Measurements from ENCODE around the gene IRF9.

IRF9 gene

GRCh38 chr14:24160850-24161804, at the start of gene IRF9:
Gene IRF9 (plus strand): TSS chr14:24161265. CDS start chr14:24162145, 880 bp downstream.
- peak; percentile 69 for DNase-seq

DNA sequence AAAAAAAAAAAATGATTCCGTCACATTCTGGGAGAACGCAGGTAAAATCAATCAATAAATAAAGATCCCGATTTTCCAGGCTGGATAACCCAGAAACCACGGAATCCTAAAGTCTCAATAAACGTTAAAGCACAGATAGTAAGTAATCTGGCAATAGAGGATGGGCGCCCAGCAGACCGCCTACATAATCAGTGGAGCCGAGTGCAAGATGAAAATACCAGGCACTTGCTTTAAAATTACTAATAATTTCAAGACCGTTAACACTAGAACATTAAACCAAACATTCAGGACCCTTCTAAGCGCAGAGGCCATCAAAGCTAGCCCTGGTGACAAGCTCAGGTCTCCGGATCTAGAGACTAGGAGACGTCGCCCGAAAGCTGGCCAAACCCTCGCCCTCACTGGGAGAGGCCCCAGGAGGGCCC, 47.7 kb upstream of the IRF9 start:
- DNase-seq = no peak

GRCh38 chr14:24113801-24114531, 47.1 kb upstream of the IRF9 start:
- peak; percentile 65 for DNase-seq

DNA sequence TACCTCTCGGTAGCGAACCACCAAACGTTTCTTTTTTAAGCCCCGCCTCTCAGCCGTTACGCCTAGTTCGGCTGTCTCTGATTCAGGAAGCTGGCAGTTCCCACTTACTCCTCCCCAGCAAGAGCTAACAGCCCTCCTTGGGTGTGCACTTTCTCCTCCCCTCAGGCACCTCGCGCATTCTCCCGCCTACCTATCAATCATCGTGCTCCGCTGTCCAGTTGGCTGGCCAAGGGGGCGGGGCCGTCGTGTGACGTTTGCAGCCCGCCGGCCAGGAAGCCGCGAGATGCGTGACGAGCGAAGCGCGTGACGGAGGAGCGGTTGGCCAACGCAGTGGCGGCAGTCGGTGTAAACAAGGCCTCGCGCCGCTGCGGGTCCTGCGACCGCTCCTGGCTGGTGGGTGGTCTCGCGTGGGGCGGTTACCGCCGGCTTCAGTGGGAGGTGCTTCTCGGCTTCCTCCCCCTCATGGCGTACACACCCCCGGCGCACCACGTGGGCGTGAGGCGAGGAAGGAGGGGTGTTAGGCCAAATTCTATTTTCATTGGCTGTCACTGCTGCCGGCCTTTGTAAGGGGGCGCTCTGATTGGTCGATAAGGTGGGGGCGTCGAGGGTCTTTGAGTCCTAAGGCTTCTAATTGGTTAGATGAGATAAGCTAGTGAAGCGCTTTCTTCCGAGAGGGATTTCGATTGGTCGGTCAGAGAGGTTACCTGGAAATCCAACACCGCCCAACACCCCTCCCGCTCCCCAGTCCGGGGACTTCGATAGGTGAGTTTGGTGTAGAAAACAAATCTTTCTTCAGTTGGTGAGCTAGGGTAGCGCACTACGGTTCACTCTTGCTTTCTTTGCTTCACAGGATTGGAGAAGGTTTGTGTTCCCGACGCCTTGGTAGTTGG, 46.3 kb upstream of the IRF9 start, which contains the start of the genes DCAF11 and NRL:
DCAF11 (plus strand) TSS at position 246 of the 890 bp plus-strand sequence. CDS start 818 bp downstream, outside the sequence.
NRL (minus strand) TSS at position 418 of the 890 bp plus-strand sequence. CDS start 32,101 bp downstream, outside the sequence.
- peak; percentile 99 for DNase-seq

GRCh38 chr14:24115422-24116127, 45.5 kb upstream of the IRF9 start:
- DNase-seq = no peak

DNA sequence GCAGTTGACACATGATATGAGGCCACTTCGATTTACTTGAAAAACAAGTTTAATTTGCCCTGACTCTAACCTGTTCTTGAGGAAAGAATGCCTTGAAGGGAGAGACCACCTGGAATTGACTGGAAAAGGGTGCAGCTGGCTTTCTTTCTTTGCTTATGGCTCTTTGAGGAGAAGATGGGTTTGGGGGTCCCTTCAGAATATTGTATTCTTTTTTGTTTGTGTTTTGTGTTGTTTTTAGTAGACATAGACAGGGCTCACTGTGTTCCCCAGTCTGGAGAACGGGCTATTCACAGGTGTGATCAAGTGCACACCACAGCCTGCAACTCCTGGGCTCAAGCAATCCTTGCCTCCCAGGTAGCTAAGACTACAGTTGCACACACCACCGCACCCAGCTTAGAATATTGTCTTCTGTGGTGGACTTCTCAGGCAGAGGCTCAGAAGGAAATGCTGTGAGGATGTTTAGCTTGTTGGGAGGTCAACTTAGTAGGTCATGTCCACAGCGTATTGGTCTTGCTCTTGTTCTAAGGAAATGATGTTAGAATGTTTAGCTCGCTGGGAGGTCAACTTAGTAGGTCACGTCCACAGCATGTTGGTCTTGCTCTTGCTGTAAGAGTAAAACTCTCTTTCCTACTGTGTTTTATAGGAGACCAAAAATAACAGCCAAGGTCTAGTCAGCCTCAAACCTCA, 44.8 kb upstream of the IRF9 start:
- DNase-seq = no peak

DNA sequence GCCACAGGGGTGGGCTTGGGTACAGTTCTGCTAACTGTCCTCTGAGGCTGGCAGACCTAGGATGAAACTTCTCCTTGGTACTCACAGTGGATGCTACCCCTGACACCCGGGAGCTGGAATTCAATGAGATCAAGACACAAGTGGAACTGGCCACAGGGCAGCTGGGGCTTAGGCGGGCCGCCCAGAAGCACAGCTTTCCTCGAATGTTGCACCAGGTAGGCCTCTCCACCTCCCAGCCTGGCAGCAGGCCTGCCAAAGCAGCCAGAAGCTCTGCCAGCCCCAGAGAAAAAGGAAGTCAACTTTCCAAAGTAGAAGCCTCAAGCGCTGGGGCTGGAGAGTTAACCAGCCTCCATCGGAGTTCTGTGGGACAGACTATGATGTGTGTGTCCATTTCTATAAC, 43.9 kb upstream of the IRF9 start:
- no peak for DNase-seq

- DNase-seq = no peak
Observed at GRCh38 chr14:24119691-24120090, 41.4 kb upstream of the IRF9 start.

- no peak for DNase-seq
Observed at GRCh38 chr14:24121210-24121609, 39.9 kb upstream of the IRF9 start.

DNA sequence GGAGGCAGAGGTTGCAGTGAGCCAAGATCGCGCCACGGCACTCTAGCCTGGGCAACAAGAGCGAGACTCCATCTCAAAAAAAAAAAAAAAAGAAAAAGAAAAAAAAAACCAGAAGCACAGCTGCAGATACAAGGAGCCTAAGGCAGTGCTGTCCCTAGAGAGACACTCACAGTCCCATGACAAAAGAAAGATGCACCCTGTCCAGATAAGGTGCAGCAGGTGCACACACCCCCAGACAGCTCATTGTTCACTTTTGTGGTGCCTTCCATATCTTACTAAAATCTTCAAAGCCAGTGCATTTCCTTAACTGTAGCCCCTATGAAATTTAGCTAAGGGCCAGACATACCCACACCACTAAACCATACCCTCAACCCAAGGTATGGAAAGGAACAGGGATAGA, 38.6 kb upstream of the IRF9 start:
- no peak for DNase-seq

- DNase-seq = no peak
Observed at GRCh38 chr14:24122898-24123297, 38.2 kb upstream of the IRF9 start.

DNA sequence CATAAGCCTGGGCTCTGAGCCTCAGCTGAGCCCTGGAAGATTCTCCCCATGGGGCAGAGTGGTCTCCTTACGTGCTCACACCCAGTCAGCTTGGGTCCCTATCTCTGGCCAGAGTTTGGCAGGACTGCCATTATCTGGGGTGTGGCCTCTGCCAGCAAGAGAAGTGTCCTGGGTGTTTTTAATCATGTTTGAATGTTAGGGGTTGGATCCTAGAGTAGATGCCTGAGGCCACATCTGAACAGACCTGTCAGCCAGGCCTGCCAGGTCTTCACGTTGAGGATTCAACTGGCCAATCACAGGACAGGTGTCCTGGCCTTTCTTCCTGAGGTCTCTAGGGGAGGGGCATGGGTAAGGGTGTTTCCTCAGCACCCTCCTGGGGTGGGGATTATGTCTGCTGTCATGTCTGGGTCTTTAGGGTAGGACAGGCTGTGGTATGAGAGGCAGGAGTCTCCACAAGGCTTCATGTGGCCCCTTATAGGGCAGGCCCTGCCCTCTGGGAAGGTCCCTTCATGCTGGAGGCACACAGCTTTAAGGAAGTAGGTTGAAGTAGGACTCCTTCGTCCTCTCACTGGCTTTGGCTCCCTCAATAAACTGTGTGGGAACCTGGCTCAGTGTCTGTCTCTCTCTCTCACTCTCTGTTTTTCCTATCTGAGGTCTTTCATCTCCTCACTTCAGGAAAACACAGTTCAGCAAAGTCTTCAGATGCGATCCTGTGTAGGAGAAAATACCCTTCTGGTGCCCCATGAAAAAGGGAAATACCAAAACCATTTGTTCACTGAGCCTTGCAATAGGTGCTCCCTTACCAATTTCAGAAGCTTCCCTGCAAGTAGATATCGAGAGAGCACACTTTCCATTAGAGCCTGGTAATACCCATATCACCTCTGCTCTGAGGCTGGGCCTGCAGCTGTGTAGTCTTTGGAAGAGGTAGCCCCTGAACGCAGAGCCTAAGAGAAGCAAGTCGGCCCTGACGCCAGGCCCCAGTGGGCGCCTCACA, 37.3 kb upstream of the IRF9 start:
- DNase-seq = no peak

- DNase-seq = no peak
Observed at GRCh38 chr14:24126939-24127338, 34.1 kb upstream of the IRF9 start.

GRCh38 chr14:24127673-24128072, 33.4 kb upstream of the IRF9 start:
- no peak for DNase-seq

GRCh38 chr14:24129410-24129998, 31.6 kb upstream of the IRF9 start:
- DNase-seq = no peak

DNA sequence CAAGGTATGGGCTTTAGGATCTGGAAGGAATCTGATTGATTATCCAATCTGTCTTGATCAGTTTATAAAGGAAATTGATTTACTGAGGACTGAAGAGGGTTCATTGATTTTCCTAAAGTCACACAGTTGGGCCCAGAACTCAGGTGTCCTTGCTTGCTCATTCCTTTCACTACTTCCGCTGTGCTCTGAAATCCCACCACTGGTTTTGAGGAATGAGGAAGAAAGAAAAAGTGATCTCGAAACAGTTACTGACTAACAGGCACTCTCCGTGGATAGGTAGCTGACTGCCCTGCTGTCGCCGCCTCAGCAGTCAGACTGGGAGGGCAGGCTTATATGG, 30.7 kb upstream of the IRF9 start, which contains the start of gene FITM1:
FITM1 (plus strand) TSS at position 280 of the 337 bp plus-strand sequence. CDS start 905 bp downstream, outside the sequence.
- DNase-seq = peak; percentile 8

- DNase-seq = no peak
Observed at GRCh38 chr14:24130717-24131548, 30.1 kb upstream of the IRF9 start.

DNA sequence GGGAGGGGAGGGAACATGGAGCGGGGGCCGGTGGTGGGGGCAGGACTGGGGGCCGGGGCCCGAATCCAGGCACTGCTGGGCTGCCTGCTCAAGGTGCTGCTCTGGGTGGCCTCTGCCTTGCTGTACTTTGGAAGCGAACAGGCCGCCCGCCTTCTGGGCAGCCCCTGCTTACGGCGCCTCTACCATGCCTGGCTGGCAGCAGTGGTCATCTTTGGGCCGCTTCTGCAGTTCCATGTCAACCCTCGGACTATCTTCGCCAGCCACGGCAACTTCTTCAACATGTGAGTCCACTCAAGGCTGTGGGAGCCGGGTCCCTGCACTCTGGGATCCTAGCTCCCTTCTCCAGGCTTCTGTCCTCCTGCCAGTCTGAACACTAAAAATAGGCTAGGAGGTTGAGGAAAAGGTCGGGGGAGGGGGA, 29.5 kb upstream of the IRF9 start:
- DNase-seq = no peak

Data from SIG-M5 (cell line).